Ectodermal cell (in vitro differentiated cells): ENCODE measurements around the gene ZNF536.

Experiments used
- H3K27ac ChIP-seq: 2 replicates; pipeline ENCODE4 v1.7.0; 2013; ENCODE audit warnings: mild to moderate bottlenecking, low read depth, low read length; ENCODE audit not compliant: insufficient read depth, poor library complexity, severe bottlenecking
- H3K27me3 ChIP-seq: 2 replicates; pipeline ENCODE4 v1.7.0; 2013; ENCODE audit warnings: mild to moderate bottlenecking, low read length; ENCODE audit not compliant: insufficient read depth, control insufficient read depth, poor library complexity, severe bottlenecking
- H3K36me3 ChIP-seq: one replicate; pipeline ENCODE4 v1.7.0; 2013; ENCODE audit warnings: low read length; ENCODE audit not compliant: control insufficient read depth, insufficient read depth
- H3K4me1 ChIP-seq: one replicate; pipeline ENCODE4 v1.7.0; 2013; ENCODE audit warnings: low read length; ENCODE audit not compliant: control insufficient read depth, insufficient read depth
- H3K4me3 ChIP-seq: 2 replicates; pipeline ENCODE4 v1.7.0; 2013; ENCODE audit warnings: low read depth, low read length, control low read depth; ENCODE audit not compliant: insufficient read depth
- H3K9me3 ChIP-seq: 2 replicates; pipeline ENCODE4 v1.7.0; 2013; ENCODE audit warnings: mild to moderate bottlenecking, low read length, moderate library complexity; ENCODE audit not compliant: control insufficient read depth
- WGBS, 2 experiments: methylation state at CpG; one replicate each; pipeline ENCODE4 v1.1.7; 2013; ENCODE audit warnings: missing lambda C conversion rate in 2 of 2; 5-methylcytosine and 5-hydroxymethylcytosine counted together

The ZNF536 gene

GRCh38 chr19:30363073-30363472, 9.1 kb upstream of the ZNF536 start:
- Histone ChIP-seq H3K4me1 (peaks cover 6% of the 10 kb centered on the region), H3K27me3 (no peaks in the 10 kb centered on the region), H3K36me3 (no peaks in the 10 kb centered on the region), H3K9me3 (no peaks in the 10 kb centered on the region), H3K27ac (no peak overlapping the region), H3K4me3 (no peak overlapping the region)
- whole genome bisulfite sequencing, 2 experiments: 96% methylated on average over 11 of the region's 11 CpGs

GRCh38 chr19:30364866-30365800, 7.1 kb upstream of the ZNF536 start:
- no peaks in the 10 kb centered on the region for H3K36me3 ChIP-seq
- no peaks in the 10 kb centered on the region for H3K27me3 ChIP-seq
- H3K4me3 ChIP-seq: no peak overlapping the region
- H3K4me1 ChIP-seq: peaks cover 6% of the 10 kb centered on the region
- no peaks in the 10 kb centered on the region for H3K9me3 ChIP-seq
- no peak overlapping the region for H3K27ac ChIP-seq
- 79 to 80% methylated on average over 10 of the region's 10 CpGs for WGBS, 2 experiments

GRCh38 chr19:30366282-30366681, 5.9 kb upstream of the ZNF536 start:
- 0% methylated on average over 1 of the region's 1 CpG for WGBS, 2 experiments
- Histone ChIP-seq H3K27me3 (no peaks in the 10 kb centered on the region), H3K9me3 (no peaks in the 10 kb centered on the region)

GRCh38 chr19:30367006-30367405, 5.2 kb upstream of the ZNF536 start:
- Histone ChIP-seq H3K4me3 (no peak overlapping the region), H3K36me3 (no peaks in the 10 kb centered on the region), H3K9me3 (no peaks in the 10 kb centered on the region), H3K27ac (no peak overlapping the region), H3K4me1 (no peaks in the 10 kb centered on the region), H3K27me3 (peaks cover under 1% of the 10 kb centered on the region)
- WGBS, 2 experiments: 83 to 87% methylated on average over 7 of the region's 7 CpGs

More at GRCh38 chr19:30366282-30366681, 5.9 kb upstream of the ZNF536 start:
- H3K4me1 ChIP-seq: no peaks in the 10 kb centered on the region
- no peaks in the 10 kb centered on the region for H3K36me3 ChIP-seq
- H3K27ac ChIP-seq: no peak overlapping the region
- H3K4me3 ChIP-seq: no peak overlapping the region

- H3K36me3 ChIP-seq: no peaks in the 10 kb centered on the region
- H3K4me1 ChIP-seq: no peaks in the 10 kb centered on the region
- no peak overlapping the region for H3K4me3 ChIP-seq
- no peaks in the 10 kb centered on the region for H3K9me3 ChIP-seq
- H3K27me3 ChIP-seq: peaks cover 4% of the 10 kb centered on the region
- H3K27ac ChIP-seq: no peak overlapping the region
- 93 to 96% methylated on average over 9 of the region's 9 CpGs for WGBS, 2 experiments
Observed at GRCh38 chr19:30367421-30367820, 4.8 kb upstream of the ZNF536 start.

- Histone ChIP-seq H3K4me1 (peaks cover 11% of the 10 kb centered on the region), H3K36me3 (no peaks in the 10 kb centered on the region), H3K4me3 (no peak overlapping the region), H3K9me3 (no peaks in the 10 kb centered on the region), H3K27ac (no peak overlapping the region), H3K27me3 (peaks cover 25% of the 10 kb centered on the region)
- WGBS, 2 experiments: 89 to 92% methylated on average over 6 of the region's 6 CpGs
Observed at GRCh38 chr19:30369833-30370232, 2.4 kb upstream of the ZNF536 start.

- Histone ChIP-seq H3K27ac (no peak overlapping the region), H3K4me3 (no peak overlapping the region), H3K4me1 (peaks cover 11% of the 10 kb centered on the region), H3K36me3 (no peaks in the 10 kb centered on the region), H3K27me3 (peaks cover 40% of the 10 kb centered on the region), H3K9me3 (no peaks in the 10 kb centered on the region)
- WGBS, 2 experiments: 83 to 91% methylated on average over 5 of the region's 6 CpGs
Observed at GRCh38 chr19:30371161-30371836, 885 bp upstream of the ZNF536 start.

GRCh38 chr19:30373593-30373992, 1.4 kb downstream of the ZNF536 start:
- Histone ChIP-seq H3K4me3 (no peak overlapping the region), H3K36me3 (no peaks in the 10 kb centered on the region), H3K4me1 (peaks cover 11% of the 10 kb centered on the region), H3K9me3 (no peaks in the 10 kb centered on the region), H3K27ac (no peak overlapping the region), H3K27me3 (peaks cover 44% of the 10 kb centered on the region)
- WGBS, 2 experiments: 3% methylated on average over 17 of the region's 17 CpGs

- Histone ChIP-seq H3K9me3 (no peaks in the 10 kb centered on the region), H3K27me3 (peaks cover 44% of the 10 kb centered on the region), H3K36me3 (no peaks in the 10 kb centered on the region), H3K4me3 (peak overlapping the region; percentile 45), H3K4me1 (peaks cover 11% of the 10 kb centered on the region), H3K27ac (no peak overlapping the region)
- WGBS, 2 experiments: 3 to 5% methylated on average over 21 of the region's 21 CpGs
Observed at GRCh38 chr19:30374539-30374864, 2.3 kb downstream of the ZNF536 start.

- no peak overlapping the region for H3K27ac ChIP-seq
- H3K9me3 ChIP-seq: no peaks in the 10 kb centered on the region
- peak overlapping the region; percentile 45 for H3K4me3 ChIP-seq
- peaks cover 44% of the 10 kb centered on the region for H3K27me3 ChIP-seq
- peaks cover 11% of the 10 kb centered on the region for H3K4me1 ChIP-seq
- 2% methylated on average over 85 of the region's 85 CpGs for WGBS, 2 experiments
- no peaks in the 10 kb centered on the region for H3K36me3 ChIP-seq
Observed at GRCh38 chr19:30374865-30375552, 2.8 kb downstream of the ZNF536 start.
